IMR-90 (cell line): ENCODE results near the gene ZNF346. TPM values are rescaled to one million over a fixed set of nuclear protein-coding genes. Genes with fewer than 3 reads are reported as not detected.

ENCODE experiments used
- ATAC-seq: fragments of 200-7000 bp; cut with Tn5 transposase; 2 replicates; pipeline ENCODE4 v1.9.1; 2020; ENCODE audit warnings: low read depth, mild to moderate bottlenecking, moderate library complexity
- BruUV-seq: library from RNA; stranded (reverse); fragments of 400-500 nt; replicated peaks from 2 replicates; lab custom pipeline; 2021; lab: Mats Ljungman, UMichigan
- CTCF ChIA-PET: fragments of 300-600 bp; formaldehyde crosslinking; extraction: SDS; loops from one replicate; lab custom pipeline; 2021; ENCODE audit warnings: antibody characterized with exemption; lab: Yijun Ruan, JAX
- POLR2A ChIA-PET: fragments of 300-600 bp; sonication (Branson Sonifier 250); formaldehyde crosslinking; loops from one replicate; lab custom pipeline; 2022; ENCODE audit warnings: antibody characterized with exemption; ENCODE audit not compliant: unreplicated experiment; lab: Charles Lee
- DNase-seq: peaks from one replicate; pipeline ENCODE4 v3.0.0; 2013
- H2AFZ ChIP-seq: replicated peaks from 2 replicates; pipeline ENCODE3; 2013; ENCODE audit warnings: low read length, mild to moderate bottlenecking; ENCODE audit not compliant: poor library complexity
- H2AK5ac ChIP-seq: 2 replicates; pipeline ENCODE4 v1.6.1; 2013; ENCODE audit warnings: low read depth, low read length, inconsistent platforms
- H2AK9ac ChIP-seq: replicated peaks from 2 replicates; pipeline ENCODE3; 2013; ENCODE audit warnings: mild to moderate bottlenecking, low read depth, low read length, moderate library complexity; ENCODE audit not compliant: poor library complexity
- H2BK120ac ChIP-seq: 2 replicates; pipeline ENCODE4 v1.6.1; 2013; ENCODE audit warnings: low read depth, low read length, inconsistent platforms
- H2BK15ac ChIP-seq: 3 replicates; pipeline ENCODE4 v1.6.1; 2013; ENCODE audit warnings: low read depth, low read length, inconsistent platforms
- H2BK20ac ChIP-seq: 2 replicates; pipeline ENCODE4 v1.6.1; 2013; ENCODE audit warnings: low read depth, mild to moderate bottlenecking, inconsistent platforms, low read length, moderate library complexity
- H2BK5ac ChIP-seq: 2 replicates; pipeline ENCODE4 v1.6.1; 2013; ENCODE audit warnings: mild to moderate bottlenecking, low read depth, low read length, inconsistent platforms; ENCODE audit not compliant: poor library complexity, severe bottlenecking
- H3K14ac ChIP-seq: replicated peaks from 2 replicates; pipeline ENCODE4 v1.6.1; 2013; ENCODE audit warnings: low read depth, low read length, inconsistent platforms
- H3K18ac ChIP-seq: 2 replicates; pipeline ENCODE4 v1.6.1; 2013; ENCODE audit warnings: low read depth, low read length, control low read depth
- H3K23ac ChIP-seq: 2 replicates; pipeline ENCODE4 v1.6.1; 2013; ENCODE audit warnings: low read depth, low read length, inconsistent platforms
- H3K27ac ChIP-seq: 2 replicates; pipeline ENCODE4 v1.5.1; 2013; ENCODE audit warnings: mild to moderate bottlenecking, control low read depth, low read length; ENCODE audit not compliant: insufficient read depth
- H3K27me3 ChIP-seq: 2 replicates; pipeline ENCODE4 v1.6.1; 2013; ENCODE audit warnings: low read length; ENCODE audit not compliant: control insufficient read depth, insufficient read depth
- H3K36me3 ChIP-seq: 2 replicates; pipeline ENCODE4 v1.6.1; 2013; ENCODE audit warnings: low read length, mixed read lengths; ENCODE audit not compliant: control insufficient read depth, insufficient read depth
- H3K4ac ChIP-seq: 2 replicates; pipeline ENCODE4 v1.6.1; 2013; ENCODE audit warnings: low read depth, low read length, inconsistent platforms
- H3K4me1 ChIP-seq: 2 replicates; pipeline ENCODE4 v1.6.1; 2013; ENCODE audit warnings: low read length, mixed read lengths; ENCODE audit not compliant: control insufficient read depth, insufficient read depth
- H3K4me2 ChIP-seq: 2 replicates; pipeline ENCODE4 v1.6.1; 2013; ENCODE audit warnings: low read depth, mild to moderate bottlenecking, control low read depth, low read length, moderate library complexity
- H3K4me3 ChIP-seq: 2 replicates; pipeline ENCODE4 v1.5.1; 2013; ENCODE audit warnings: low read depth, mild to moderate bottlenecking, control low read depth, low read length, moderate library complexity; ENCODE audit not compliant: insufficient read depth
- H3K56ac ChIP-seq: 2 replicates; pipeline ENCODE4 v1.6.1; 2013; ENCODE audit warnings: low read length, inconsistent platforms; ENCODE audit not compliant: insufficient read depth; ENCODE audit errors: extremely low read depth
- H3K79me1 ChIP-seq, 2 experiments: 2 replicates each; pipeline ENCODE4 v1.6.1; 2013; ENCODE audit warnings: low read length in 2 of 2, inconsistent platforms in 1 of 2, low read depth in 1 of 2
- H3K9ac ChIP-seq: 2 replicates; pipeline ENCODE4 v1.6.1; 2013; ENCODE audit warnings: low read depth, low read length, control low read depth
- H3K9me1 ChIP-seq: 2 replicates; pipeline ENCODE4 v1.6.1; 2013; ENCODE audit warnings: low read length, inconsistent platforms; ENCODE audit not compliant: insufficient read depth
- H3K9me3 ChIP-seq: 2 replicates; pipeline ENCODE4 v1.6.1; 2013; ENCODE audit warnings: low read length; ENCODE audit not compliant: control insufficient read depth, insufficient read depth
- H4K20me1 ChIP-seq: 2 replicates; pipeline ENCODE4 v1.6.1; 2013; ENCODE audit warnings: low read length, inconsistent platforms; ENCODE audit not compliant: insufficient read depth
- H4K5ac ChIP-seq: 2 replicates; pipeline ENCODE4 v1.6.1; 2013; ENCODE audit warnings: mild to moderate bottlenecking, low read depth, low read length, control low read depth
- H4K8ac ChIP-seq, 2 experiments: 2 replicates each; pipeline ENCODE4 v1.6.1; 2013; ENCODE audit warnings: low read depth in 2 of 2, low read length in 2 of 2, control low read depth in 1 of 2, inconsistent platforms in 1 of 2
- H4K91ac ChIP-seq: 2 replicates; pipeline ENCODE4 v1.6.1; 2013; ENCODE audit warnings: low read depth, low read length, inconsistent platforms; ENCODE audit not compliant: insufficient read depth
- BHLHE40 ChIP-seq: fragments of 150-350 bp; IDR thresholded peaks from 2 replicates; pipeline ENCODE4 v1.6.1; 2016; ENCODE audit warnings: mild to moderate bottlenecking, low read depth, low read length
- CHD1 ChIP-seq: IDR thresholded peaks from 2 replicates; pipeline ENCODE4 v1.6.1; 2012; ENCODE audit warnings: low read depth, low read length, improper control_type of control experiment
- MAFK ChIP-seq: IDR thresholded peaks from 2 replicates; pipeline ENCODE4 v1.6.1; 2012; ENCODE audit warnings: low read depth, low read length, improper control_type of control experiment
- RAD21 ChIP-seq: IDR thresholded peaks from 2 replicates; pipeline ENCODE4 v1.6.1; 2012; ENCODE audit warnings: low read length, improper control_type of control experiment
- RFX5 ChIP-seq: IDR thresholded peaks from 2 replicates; pipeline ENCODE4 v1.8.0; 2012; ENCODE audit warnings: low read depth, mild to moderate bottlenecking, low read length, moderate library complexity
- SMC3 ChIP-seq: fragments of 150-350 bp; IDR thresholded peaks from 2 replicates; pipeline ENCODE4 v1.6.1; 2016; ENCODE audit warnings: low read depth, mild to moderate bottlenecking, antibody characterized with exemption, low read length, moderate library complexity
- WGBS, 2 experiments: methylation state at CpG; one replicate each; pipeline versions ENCODE4 v1.1.5 to v1.1.7; 2013; ENCODE audit warnings: missing lambda C conversion rate in 2 of 2; ENCODE audit not compliant: insufficient read length in 1 of 2; ENCODE audit errors: extremely low coverage in 2 of 2; 5-methylcytosine and 5-hydroxymethylcytosine counted together
- dilution Hi-C: fragments of 300-500 bp; cut with HindIII; formaldehyde crosslinking; loops from one replicate; pipeline ENCODE4 v1.14.3; 2018; ENCODE audit warnings: low sequenced_read_pairs; ENCODE audit not compliant: unreplicated experiment
- in situ Hi-C: fragments of 300-500 bp; cut with MboI; formaldehyde crosslinking; loops from 3 replicates; pipeline ENCODE4 v1.14.3; 2019; ENCODE audit warnings: low sequenced_read_pairs, inconsistent platforms, mixed read lengths
- intact Hi-C: fragments of 100-400 bp; cut with micrococcal nuclease; formaldehyde crosslinking; loops from 2 replicates; pipeline ENCODE4 v1.10.0; 2022
- polyA plus RNA-seq, 3 experiments: library from polyadenylated mRNA; depleted of rRNA; stranded (reverse); fragments of >200 nt; gene quantifications; 2 replicates each; pipeline ENCODE4 v1.2.3, GENCODE V29; 2012; ENCODE audit warnings: low replicate concordance in 1 of 3
- total RNA-seq: library from RNA; depleted of rRNA; stranded (reverse); fragments of >200 nt; gene quantifications from 2 replicates; pipeline ENCODE4 v1.2.3, GENCODE V29; 2012
- TF ChIP-seq, protein P1 (sequence below): fragments of 150-350 bp; IDR thresholded peaks from 2 replicates; pipeline ENCODE4 v1.6.1; 2017; ENCODE audit warnings: mild to moderate bottlenecking, antibody characterized with exemption, low read length, low read depth
- TF ChIP-seq, protein P2 (sequence below): conservative IDR thresholded peaks from 2 replicates; pipeline ENCODE4 v1.5.1; 2012; ENCODE audit warnings: mild to moderate bottlenecking, low read depth, low read length, improper control_type of control experiment

The ZNF346 gene
- total and polyA plus RNA-seq, 2 of the 4 experiments (the other 2 are of a cell fraction), result 15.1 to 17.0 TPM

DNA sequence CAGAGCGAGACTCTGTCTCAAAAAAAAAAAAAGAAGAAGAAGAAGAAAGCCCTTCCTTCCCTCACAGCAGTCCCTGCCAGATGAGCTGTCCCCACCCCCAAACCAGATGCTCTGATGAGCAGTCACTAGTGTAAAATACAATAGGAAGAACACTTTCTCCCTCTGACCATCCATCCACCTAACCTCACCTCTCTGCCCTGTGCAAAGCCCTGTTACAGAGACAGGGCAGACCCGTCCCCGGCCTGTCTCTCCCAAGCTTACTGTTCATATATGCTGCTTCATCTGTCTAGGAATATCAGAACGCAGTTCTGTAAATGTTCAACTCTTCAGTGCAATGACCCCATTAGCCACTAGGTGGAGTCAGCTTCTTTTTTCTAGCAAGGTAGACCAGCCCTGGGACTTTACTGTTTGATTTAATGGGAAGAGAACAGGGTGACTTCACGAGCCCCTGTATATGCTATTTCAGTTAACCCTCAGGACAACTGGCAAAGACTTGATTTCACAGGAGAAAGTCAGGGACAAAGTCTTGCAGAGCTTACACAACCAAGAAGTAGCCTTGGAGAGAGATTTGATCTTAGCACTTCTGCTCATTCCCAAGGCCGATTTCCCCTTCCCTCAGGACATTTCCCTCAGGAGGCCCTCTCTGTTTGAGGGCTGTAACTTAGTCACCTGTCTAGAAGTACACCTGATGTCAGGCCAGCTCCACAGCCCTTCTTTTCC is 49.3 kb downstream of the ZNF346 start:
- H3K23ac ChIP-seq, result no peak overlapping the region
- no peak overlapping the region for H2AK9ac ChIP-seq
- H3K27ac ChIP-seq, result no peak overlapping the region
- H3K36me3 ChIP-seq, result peaks cover 4% of the 10 kb centered on the region; the same call in 1 of the 2 replicates
- in situ Hi-C loops, result loop anchor here (5.0 kb wide), 1 partner anchor 40 kb away; no protein-coding TSS in a partner anchor
- POLR2A ChIA-PET, result no interaction called here
- H3K4me3 ChIP-seq, result no peak overlapping the region
- H3K27me3 ChIP-seq, result no peaks in the 10 kb centered on the region
- intact Hi-C loops, result loop anchor here (1.0 kb wide), 1 partner anchor 39 kb away; no protein-coding TSS in a partner anchor
- H3K4me1 ChIP-seq, result peaks cover 5% of the 10 kb centered on the region; the same call in 1 of the 2 replicates
- H2AFZ ChIP-seq, result peak overlapping the region; percentile 79
- DNase-seq, result peak; percentile 81
- H3K9ac ChIP-seq, result 0 out of 2 replicates have a peak overlapping the region, but pooled peaks have one; percentile 16
- TF ChIP-seq RAD21 (peak; percentile 59), SMC3 (peak; percentile 70), BHLHE40 (no peak), MAFK (no peak), CHD1 (no peak), RFX5 (no peak)
- TF ChIP-seq, protein P1, sequence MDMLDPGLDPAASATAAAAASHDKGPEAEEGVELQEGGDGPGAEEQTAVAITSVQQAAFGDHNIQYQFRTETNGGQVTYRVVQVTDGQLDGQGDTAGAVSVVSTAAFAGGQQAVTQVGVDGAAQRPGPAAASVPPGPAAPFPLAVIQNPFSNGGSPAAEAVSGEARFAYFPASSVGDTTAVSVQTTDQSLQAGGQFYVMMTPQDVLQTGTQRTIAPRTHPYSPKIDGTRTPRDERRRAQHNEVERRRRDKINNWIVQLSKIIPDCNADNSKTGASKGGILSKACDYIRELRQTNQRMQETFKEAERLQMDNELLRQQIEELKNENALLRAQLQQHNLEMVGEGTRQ, result no peak
- TF ChIP-seq, protein P2, sequence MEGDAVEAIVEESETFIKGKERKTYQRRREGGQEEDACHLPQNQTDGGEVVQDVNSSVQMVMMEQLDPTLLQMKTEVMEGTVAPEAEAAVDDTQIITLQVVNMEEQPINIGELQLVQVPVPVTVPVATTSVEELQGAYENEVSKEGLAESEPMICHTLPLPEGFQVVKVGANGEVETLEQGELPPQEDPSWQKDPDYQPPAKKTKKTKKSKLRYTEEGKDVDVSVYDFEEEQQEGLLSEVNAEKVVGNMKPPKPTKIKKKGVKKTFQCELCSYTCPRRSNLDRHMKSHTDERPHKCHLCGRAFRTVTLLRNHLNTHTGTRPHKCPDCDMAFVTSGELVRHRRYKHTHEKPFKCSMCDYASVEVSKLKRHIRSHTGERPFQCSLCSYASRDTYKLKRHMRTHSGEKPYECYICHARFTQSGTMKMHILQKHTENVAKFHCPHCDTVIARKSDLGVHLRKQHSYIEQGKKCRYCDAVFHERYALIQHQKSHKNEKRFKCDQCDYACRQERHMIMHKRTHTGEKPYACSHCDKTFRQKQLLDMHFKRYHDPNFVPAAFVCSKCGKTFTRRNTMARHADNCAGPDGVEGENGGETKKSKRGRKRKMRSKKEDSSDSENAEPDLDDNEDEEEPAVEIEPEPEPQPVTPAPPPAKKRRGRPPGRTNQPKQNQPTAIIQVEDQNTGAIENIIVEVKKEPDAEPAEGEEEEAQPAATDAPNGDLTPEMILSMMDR, result peak; percentile 83
- H4K91ac ChIP-seq, result no peak overlapping the region
- H2AK5ac ChIP-seq, result no peak overlapping the region
- WGBS, 2 experiments, result 33% methylated on average over 3 of the region's 6 CpGs; no CpG with 5 or more reads in 1 of the 2 experiments
- H3K79me1 ChIP-seq, result no peaks in the 10 kb centered on the region
- CTCF ChIA-PET, result interaction anchor here (0.6 to 4.0 kb wide), 13 partner anchors 12 to 411 kb away, joined by 3 to 43 read pairs (median 4); partner anchors contain the start of gene FGFR4
- H2BK5ac ChIP-seq, result no peak overlapping the region
- no peak overlapping the region for H4K5ac ChIP-seq
- H3K9me1 ChIP-seq, result no peaks in the 10 kb centered on the region
- no peak overlapping the region for H4K8ac ChIP-seq
- H3K14ac ChIP-seq, result no peak overlapping the region
- H3K4me2 ChIP-seq, result peak overlapping the region; percentile 61
- no peaks in the 10 kb centered on the region for H3K9me3 ChIP-seq
- no peak overlapping the region for H2BK120ac ChIP-seq
- dilution Hi-C loops, result no loop called here
- no TSS peak for BruUV-seq
- H3K4ac ChIP-seq, result peak overlapping the region; percentile 55; the same call in 1 of the 2 replicates
- H4K20me1 ChIP-seq, result no peaks in the 10 kb centered on the region; the same call in 1 of the 2 replicates
- no peak overlapping the region for H3K56ac ChIP-seq
- no peak overlapping the region for H2BK15ac ChIP-seq
- H3K18ac ChIP-seq, result no peak overlapping the region
- no peak overlapping the region for H2BK20ac ChIP-seq
- ATAC-seq, result peak; percentile 97
